Stimulated activated CD8-positive, alpha-beta memory T cell treated with anti-CD3 and anti-CD28 coated beads, Interleukin-15, amount 100 ng/mL, for 48 hours (primary cell): ENCODE measurements around the gene MGAT5B.
"Not testable (repeated sequence)": the region's sequence is repeated elsewhere in the genome, so short reads cannot be mapped to it uniquely, and the experiment has no call there.

Experiments used
- DNase-seq, 2 donors: peaks; one replicate each; pipeline ENCODE4 v3.0.0-alpha.2; 2020; ENCODE audit warnings: low read depth in 2 of 2

The MGAT5B gene

DNA sequence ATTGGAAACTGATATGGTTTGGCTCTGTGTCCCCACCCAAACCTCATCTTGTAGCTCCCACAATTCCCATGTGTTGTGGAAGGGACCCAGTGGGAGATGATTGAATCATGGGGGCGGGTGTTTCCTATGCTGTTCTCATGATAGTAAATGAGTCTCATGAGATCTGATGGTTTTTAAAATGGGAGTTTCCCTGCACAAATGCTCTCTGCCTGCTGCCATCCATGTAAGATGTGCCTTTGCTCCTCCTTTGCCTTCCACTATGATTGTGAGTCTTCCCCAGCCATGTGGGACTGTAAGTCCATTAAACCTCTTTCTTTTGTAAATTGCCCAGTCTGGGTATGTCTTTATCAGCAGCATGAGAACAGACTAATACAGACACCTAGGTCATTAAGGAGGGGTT lies 109.8 kb downstream of the MGAT5B start:
- not testable (repeated sequence) for DNase-seq

GRCh38 chr17:76981545-76982295 lies 113.5 kb downstream of the MGAT5B start:
- no peak for DNase-seq

DNA sequence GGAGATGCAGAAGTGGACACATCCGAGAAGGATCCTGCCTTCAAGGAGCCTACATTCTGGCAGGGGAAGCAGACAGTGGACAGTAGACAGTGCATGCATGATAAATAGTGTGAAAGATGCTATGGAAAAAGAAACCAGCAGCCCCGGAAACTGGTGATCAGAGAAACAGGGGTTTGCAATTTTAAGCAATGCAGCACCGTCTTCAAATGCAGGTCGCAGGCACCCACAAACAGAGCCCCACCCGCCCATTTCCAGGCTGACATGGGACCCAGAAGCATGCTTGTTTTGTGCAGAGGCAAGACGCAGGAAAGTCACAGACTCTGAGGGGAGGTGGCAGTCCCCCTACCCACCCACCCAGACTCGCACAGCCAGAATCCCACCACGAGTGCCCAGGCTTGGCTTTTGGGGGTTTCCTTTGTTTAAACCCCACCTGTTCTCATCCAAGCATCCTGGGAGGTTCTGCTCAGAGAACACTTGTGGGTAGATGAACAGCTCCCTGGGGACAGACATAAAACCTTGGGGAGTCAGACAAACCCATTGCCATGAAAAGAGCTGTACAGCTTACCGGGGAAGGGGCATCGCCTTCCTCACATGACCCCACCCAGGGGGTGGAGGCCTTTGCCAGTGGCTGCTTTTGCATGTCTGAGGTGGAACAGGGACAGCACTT lies 114.3 kb downstream of the MGAT5B start:
- no peak for DNase-seq

DNA sequence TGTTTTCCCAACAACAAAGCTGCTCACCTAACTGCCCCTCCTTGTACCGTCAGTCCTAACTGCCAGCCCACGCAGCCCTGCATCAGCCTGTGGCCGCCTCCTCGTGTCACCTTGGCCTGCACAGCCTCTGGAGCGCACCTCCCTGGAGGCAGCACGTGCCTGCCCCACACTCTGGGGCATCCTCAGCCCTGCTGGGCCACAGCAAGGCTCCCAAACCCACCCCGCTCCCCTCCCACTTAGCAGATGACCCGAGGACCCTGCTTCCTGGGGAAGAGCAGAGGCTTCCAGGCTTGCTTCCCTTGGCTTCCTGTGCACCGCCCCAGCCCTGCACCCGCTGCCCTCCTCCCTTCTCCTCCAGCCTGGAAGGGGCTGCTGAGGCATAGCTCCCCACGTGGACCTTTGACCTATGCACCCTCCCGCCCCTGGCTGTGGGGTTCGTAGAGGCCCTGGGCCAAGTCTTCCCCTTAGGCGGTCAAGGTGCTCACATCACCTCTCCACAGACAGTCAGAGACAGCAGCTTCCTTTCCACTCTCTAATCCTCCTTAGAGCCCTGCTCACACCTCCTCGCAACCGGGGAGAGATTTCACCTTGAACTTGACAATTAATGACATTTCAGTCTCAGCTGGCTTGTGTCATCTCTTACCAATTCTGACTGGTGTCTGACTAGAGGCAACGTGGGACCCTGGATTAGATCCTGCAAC lies 115.0 kb downstream of the MGAT5B start:
- no peak for DNase-seq

DNA sequence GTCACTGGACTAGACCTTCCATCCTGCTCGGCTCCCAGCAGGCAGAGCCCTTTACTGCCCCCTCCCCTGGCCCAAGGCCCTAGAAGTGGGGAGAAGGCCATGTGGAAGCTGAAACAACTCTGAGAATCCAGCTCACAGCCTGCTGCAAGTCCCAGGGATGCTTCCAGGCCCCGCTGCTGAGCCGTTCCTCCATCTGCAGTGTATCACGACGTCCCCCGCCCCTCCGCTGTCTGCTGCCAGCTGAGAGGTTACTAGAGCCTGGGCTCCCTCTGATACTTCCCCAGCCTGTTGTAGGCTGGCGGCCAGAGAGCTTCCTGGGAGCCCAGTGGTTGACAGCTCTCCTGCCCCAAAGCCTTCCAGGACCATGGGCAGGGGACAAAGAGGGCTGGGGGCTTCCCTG lies 118.2 kb downstream of the MGAT5B start:
- DNase-seq: no peak

- no peak for DNase-seq
These were observed 119.4 kb downstream of the MGAT5B start for GRCh38 chr17:76987486-76988093.

GRCh38 chr17:76988796-76989195 lies 120.6 kb downstream of the MGAT5B start:
- DNase-seq: no peak

DNA sequence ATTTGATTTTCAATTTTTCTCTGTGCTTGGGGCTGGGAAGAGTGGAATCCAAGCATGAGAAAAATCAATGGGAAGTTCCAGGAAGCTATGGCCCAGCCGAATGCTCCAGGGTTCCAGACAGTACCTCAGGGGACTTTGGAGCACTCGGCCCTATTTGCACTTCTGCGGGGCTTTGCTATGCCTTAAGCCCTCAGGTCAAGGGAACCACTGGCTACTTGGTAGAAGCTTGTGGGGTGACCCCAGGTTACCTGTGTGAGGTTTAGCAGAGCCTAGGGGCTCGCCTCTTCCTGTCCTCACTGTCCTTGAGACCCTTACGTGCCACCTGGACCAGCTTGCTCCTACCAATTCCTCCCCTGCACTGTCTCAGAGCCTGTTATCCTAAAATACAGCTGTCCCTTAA lies 121.3 kb downstream of the MGAT5B start:
- DNase-seq: no peak

DNA sequence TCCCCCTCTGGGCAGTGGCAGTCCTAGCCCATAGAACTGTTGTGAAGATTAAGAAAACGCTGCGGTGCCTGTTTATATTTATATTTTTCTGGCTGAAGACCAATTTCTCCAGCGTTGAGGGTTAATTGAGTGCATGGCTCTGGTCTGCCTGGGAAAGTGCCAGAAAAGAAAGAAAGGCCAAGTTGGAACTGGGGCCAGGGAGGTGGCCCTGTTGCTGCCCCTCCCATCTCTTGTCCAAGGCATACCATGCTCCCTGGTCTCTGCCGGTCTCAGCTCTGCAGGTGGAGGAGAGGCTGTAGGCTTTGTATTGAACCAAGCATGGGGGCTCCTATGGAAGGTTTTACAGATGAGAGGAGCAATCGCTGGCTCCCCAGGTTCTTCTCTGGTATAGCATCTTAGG lies 124.7 kb downstream of the MGAT5B start:
- DNase-seq: no peak

- DNase-seq: no peak
These were observed 125.4 kb downstream of the MGAT5B start for GRCh38 chr17:76993651-76994050.

DNA sequence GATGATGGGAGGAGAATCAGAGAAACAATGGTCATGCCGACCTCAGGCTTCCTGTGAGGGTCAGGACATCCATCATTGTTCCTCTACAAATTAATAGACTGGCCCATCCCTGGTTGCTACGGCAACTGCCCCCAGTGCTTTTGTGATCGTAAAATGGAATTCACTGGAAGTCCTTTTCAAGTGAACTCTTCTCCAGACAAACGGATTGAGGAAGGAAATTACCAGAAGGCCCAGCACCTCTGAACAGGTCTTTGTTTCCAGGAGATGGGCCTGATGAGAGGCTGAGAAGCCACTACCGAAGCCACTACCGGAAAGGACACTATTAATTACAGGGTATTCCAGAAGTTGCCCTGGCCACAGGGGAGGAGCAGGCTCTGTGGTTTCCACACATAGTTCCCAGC lies 126.0 kb downstream of the MGAT5B start:
- no peak for DNase-seq

- no peak for DNase-seq
These were observed 127.3 kb downstream of the MGAT5B start for GRCh38 chr17:76995387-76996105.

DNA sequence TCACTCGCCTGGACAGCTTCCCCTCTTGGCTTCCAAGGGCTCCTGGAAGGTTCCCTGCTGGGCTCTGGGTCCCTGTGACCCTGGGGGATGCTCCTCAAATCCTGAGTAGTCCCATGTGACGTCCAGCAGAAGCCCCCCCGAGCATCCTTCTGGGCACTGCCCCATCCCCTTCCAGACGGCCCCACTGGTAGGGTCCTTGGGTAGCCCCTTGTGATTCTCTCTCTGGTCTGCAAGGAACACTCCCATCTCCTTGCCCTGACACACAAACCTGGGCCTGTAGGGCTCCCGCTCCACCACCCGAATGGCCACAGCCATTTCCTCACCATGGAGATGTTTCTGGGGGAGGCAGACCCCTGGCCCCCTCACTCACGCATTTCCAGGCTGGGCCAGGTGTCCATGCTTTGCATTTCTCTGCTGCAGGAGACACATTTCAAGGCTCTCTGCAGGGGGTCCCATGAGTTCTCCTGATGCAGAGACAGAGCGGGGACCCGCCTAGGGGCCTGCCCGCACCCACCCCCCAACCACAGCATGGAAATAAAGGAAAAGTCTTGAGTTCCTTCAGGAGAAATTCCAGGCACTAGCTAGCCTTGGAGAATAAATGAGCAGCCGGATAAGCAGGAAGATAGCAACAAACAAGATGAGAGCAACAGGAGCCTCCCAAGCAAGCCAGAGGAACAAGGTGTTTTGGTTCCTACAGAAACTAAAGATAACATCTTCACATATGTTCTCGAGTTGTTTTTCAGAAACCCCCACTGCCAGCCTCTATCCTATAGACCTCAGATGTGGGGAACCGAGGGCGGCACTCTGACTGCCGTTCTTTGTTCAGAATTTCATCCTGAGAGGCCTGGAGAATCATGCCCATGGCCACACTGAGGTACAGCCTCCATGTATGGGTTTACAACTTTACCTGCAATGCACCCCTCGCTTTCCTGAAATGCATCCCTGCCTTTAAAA lies 128.8 kb downstream of the MGAT5B start:
- no peak for DNase-seq

DNA sequence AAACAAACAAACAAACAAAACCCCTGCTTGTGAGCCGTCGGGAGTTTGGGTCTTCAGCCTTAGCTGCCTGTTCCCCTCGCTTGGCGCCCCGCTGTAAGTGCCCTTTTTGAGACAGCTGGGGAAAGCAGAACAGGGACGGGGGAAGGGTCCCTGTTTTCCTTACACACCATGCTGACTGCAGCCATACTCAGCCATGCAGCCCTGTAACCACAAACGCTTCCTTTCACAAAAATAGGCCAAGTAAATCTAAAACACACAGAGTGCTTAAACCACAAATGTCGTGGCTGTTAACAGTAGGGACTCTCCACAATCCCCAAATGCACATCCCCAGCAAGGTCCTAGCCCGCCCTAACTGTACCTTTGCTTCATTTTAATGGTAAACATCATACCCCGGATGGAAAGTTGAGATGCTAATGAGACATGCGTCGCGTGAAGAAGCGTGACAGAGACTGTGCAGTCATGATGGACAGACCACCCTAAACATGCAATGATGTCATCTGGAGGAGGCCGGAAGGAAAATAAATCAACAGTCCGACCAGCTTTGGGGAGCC lies 129.9 kb downstream of the MGAT5B start:
- peak in 1 of 2 donors; percentile 34 for DNase-seq

DNA sequence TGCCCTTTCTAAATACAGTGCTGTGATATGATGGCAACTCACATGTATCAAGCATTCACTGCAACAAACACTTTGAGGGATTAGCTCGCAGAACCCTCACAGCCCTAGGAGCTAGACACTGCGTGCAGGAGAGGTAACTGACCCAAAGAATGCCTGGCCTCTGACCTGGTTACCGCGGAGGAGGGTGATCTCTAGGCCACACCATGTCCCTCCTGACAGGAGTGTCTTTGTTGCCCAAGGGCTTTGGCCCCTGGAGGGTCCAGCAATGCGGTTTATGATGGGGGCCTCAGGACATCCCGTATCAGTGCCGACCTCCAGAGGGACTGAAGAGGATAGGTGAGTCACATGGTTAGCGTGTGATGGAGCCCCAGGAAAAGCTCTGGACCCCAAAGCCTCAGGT lies 130.6 kb downstream of the MGAT5B start:
- no peak for DNase-seq
